ENCODE data around the gene ITGB6.

GRCh38 chr2:160165081-160165480 is 35.0 kb downstream of the ITGB6 start:
- TF ChIP-seq POLR2A (IDR thresholded peaks at IDR 0.05; ENCODE audit: low read depth, low read length) = no peak
- TF ChIP-seq SMC3 (IDR thresholded peaks at IDR 0.05; ENCODE audit: borderline replicate concordance, low read length) = no peak
- TF ChIP-seq TARDBP (IDR thresholded peaks at IDR 0.05; ENCODE audit: borderline replicate concordance) = no peak
- no peak for TF ChIP-seq SPI1 (IDR thresholded peaks at IDR 0.05; ENCODE audit: borderline replicate concordance, insufficient read depth, low read depth, low read length)
- TF ChIP-seq CHD1 (IDR thresholded peaks at IDR 0.05; ENCODE audit: low read depth, low read length) = no peak
- no peak for TF ChIP-seq CTCF (IDR thresholded peaks at IDR 0.05 in 2 of 3, conservative IDR thresholded peaks at IDR 0.05 in 1 of 3; ENCODE audit: control insufficient read depth in 2 of 3, extremely low read depth in 1 of 3, insufficient read depth in 1 of 3, low read depth in 3 of 3, low read length in 3 of 3)

Measured in GM12878 (cell line).